D721Med (cell line): ENCODE measurements around the gene PIGS.
"Not testable (repeated sequence)": the region's sequence is repeated elsewhere in the genome, so short reads cannot be mapped to it uniquely, and the experiment has no call there.

ENCODE experiments used
- DNase-seq: peaks from one replicate; pipeline ENCODE4 v3.0.0; 2011; ENCODE audit warnings: low spot score; ENCODE audit not compliant: insufficient read length
- FAIRE-seq: peaks from 2 replicates; lab custom pipeline; 2011; peaks lifted over from hg19 to GRCh38; lab: Jason Lieb, UNC
- TF ChIP-seq, protein P1 (sequence below): IDR thresholded peaks from 2 replicates; pipeline ENCODE4 v1.5.1; 2012; ENCODE audit warnings: mild to moderate bottlenecking, control low read depth; ENCODE audit not compliant: insufficient read depth; ENCODE audit errors: missing control alignments

The PIGS gene

DNA sequence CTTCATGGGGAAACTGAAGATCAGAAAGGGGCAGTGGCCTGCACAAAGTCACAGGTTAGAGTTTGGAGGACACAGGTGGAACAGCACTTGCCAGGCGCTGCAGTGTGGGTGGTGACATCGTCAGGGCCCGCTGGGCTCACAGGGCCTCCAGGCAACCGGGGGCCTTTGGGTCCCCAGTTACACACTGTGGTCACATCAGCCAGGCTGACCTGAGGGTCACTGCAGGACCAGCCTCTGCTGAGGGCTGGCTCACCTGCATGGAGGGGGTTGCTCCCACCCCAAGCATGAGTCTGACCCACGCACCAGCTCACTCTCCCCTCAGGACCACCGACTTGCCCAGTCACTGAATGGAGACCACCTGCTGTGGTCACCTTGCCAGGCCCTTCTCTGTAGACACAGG, 48.1 kb downstream of the PIGS start:
- TF ChIP-seq, protein P1, sequence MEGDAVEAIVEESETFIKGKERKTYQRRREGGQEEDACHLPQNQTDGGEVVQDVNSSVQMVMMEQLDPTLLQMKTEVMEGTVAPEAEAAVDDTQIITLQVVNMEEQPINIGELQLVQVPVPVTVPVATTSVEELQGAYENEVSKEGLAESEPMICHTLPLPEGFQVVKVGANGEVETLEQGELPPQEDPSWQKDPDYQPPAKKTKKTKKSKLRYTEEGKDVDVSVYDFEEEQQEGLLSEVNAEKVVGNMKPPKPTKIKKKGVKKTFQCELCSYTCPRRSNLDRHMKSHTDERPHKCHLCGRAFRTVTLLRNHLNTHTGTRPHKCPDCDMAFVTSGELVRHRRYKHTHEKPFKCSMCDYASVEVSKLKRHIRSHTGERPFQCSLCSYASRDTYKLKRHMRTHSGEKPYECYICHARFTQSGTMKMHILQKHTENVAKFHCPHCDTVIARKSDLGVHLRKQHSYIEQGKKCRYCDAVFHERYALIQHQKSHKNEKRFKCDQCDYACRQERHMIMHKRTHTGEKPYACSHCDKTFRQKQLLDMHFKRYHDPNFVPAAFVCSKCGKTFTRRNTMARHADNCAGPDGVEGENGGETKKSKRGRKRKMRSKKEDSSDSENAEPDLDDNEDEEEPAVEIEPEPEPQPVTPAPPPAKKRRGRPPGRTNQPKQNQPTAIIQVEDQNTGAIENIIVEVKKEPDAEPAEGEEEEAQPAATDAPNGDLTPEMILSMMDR: no peak
- FAIRE-seq: no peak
- DNase-seq: no peak

DNA sequence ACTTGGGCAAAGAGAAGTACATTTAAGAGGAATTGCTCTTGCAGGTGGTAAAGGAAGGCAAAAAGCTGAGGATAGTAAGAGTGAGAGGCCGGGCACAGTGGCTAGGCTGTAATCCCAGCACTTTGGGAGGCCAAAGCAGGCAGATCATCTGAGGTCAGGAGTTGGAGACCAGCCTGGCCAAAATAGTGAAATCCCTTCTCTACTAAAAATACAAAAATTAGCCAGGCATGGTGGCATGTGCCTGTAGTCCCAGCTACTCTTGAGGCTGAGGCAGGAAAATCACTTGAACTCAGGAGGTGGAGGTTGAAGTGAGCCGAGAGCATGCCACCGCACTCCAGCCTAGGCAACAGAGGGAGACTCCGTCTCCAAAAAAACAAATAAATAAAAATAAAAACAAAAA, 49.0 kb downstream of the PIGS start:
- not testable (repeated sequence) for FAIRE-seq, DNase-seq

DNA sequence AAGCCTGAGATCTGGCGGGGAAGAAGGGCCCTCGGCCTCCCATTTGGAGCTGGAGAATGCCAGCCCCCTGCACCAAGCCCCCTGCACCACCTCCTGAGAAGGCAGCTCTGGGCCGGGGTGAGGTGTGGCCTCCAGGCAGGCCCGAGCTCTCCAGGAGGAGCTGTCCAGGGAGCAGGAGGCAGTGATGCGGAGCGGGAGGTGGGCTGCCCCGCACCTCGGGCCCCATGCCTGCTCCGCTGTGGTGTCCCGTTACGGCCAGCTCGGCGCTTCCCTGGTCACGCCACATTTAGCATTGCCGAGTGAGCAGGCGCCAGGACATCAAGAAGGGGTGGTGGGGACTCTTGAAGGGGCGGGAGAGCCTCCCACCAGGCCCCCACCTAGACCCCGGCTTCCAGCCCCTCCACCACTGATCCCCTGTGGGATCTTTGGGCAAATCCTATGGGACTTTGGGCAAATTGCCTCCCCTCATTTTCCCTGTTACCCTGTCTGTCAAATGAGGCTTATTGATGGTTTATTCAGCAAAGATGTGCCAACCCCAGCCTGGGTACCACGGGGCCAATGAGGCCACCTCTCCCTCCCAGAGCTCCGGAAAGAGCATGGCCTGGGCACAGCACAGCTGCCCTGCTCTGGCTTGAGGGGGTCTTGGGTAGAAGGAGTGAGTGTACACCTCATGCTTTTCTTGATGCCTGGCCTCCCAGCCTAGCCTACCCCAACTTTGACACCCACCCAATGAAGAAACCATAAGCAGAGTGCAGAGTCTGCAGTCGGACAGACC, 49.8 kb downstream of the PIGS start:
- TF ChIP-seq, protein P1: no peak
- DNase-seq (no peak), FAIRE-seq (no peak)

DNA sequence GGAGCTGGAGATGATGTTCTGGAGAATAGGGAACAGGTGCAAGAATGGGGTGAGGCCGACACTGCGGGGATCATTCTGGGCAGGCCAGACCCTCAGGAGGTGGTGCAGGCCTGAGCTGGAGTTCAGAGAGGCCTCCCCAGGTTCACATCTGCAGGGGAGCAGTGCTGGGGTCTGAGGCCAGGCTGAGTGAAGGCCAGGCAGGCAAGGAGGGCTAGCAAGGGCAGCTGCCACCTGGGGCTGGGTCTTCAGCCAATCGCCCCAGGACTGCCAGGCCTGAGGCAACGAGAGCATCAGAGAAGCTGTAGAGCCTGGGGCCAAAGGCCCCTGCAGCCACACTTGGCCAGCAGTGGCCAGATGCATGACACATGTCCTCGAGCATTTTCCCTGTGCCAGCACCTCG, 50.6 kb downstream of the PIGS start:
- FAIRE-seq (no peak), DNase-seq (no peak)
- TF ChIP-seq, protein P1: no peak

DNA sequence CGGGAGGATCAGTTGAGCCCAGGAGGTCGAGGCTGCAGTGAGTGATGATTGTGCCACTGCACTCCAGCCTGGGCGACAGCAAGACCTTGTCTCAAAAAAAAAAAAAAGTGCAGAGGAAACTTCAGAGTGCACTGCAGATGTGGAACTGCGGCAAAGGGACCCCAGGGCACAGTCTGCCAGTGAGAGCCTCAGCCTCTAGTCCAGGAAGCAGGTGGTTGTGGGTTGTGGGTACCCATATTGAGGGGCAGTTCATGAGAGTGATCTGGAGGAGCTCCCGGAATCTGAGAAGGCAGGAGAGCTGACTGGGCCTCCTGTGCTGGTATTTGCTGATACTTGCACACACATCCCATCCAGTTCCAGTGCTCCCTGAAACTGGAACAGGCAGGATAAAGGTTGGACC, 52.1 kb downstream of the PIGS start:
- FAIRE-seq (no peak), DNase-seq (no peak)
- TF ChIP-seq, protein P1: no peak

DNA sequence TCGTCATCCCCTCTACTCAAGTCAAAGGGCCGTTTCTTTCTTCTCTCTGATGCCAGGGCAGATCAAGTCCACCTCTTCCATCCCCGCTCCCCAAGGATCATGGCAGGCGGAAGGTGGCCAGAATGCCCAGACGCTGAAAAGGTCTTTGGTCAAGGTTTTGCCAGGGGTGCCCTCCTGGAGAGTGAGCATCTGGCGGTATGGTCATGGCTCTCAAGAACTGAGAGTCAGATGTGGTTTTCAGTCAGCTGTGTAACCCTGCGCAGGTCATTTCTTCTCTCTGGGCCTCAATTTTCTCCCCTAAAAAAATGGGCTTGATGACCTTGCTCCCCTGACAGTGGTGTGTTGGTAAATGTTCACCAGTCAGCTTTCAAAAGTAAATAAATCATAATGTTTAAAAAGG, 52.7 kb downstream of the PIGS start:
- no peak for FAIRE-seq
- no peak for DNase-seq
- TF ChIP-seq, protein P1: no peak

DNA sequence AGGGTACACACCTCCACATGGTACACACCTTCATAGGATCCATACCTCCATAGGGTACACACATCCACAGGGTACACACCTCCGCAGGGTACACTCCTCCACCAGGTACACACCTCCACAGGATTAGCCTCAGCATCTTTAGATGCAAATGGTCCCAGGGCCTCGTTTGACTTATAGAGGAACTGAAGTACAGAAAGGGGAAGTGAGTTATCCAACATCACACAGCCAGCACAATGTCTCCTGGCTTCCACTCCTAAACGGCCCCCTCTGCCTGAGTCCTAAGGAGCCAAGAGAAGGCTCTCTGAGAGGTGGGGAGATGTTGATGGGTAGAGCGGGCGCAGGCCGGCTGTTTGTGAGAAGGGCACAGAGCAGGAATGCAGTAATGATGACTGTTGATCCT, 53.2 kb downstream of the PIGS start:
- no peak for FAIRE-seq
- TF ChIP-seq, protein P1: no peak

DNA sequence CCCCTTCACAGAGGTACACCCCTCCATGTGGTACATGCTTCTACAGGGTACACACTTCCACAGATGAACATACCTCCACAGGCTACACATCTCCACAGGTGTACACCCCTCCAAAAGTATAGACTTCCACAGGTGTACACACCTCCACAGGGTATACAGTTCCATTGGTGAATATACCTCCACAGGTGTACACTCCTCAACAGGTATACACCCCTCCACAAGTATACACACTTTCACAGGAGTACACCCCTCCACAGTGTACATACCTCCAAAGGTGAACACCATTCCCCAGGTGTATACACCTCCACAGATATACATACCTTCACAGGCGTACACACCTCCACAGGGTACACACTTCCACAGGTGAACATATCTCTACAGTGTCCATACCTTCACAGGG, 55.8 kb downstream of the PIGS start:
- FAIRE-seq (no peak), DNase-seq (no peak)
- TF ChIP-seq, protein P1: no peak

More for the DNA sequence above, 53.2 kb downstream of the PIGS start:
- DNase-seq: no peak
